HG02885 (cell line): ENCODE measurements around the gene CYP4F8.
"Not testable (repeated sequence)": the region's sequence is repeated elsewhere in the genome, so short reads cannot be mapped to it uniquely, and the experiment has no call there.

Experiments used
- ATAC-seq: cut with Tn5 transposase; IDR thresholded peaks from one replicate; pipeline ENCODE4 v1.9.1; 2021; ENCODE audit warnings: mild to moderate bottlenecking; ENCODE audit not compliant: unreplicated experiment, poor library complexity

CYP4F8 gene

GRCh38 chr19:15642807-15643206 lies 27.8 kb downstream of the CYP4F8 start:
- no peak for ATAC-seq

- no peak for ATAC-seq
These were observed 28.4 kb downstream of the CYP4F8 start for GRCh38 chr19:15643387-15643786.

- ATAC-seq = no peak
These were observed 29.2 kb downstream of the CYP4F8 start for GRCh38 chr19:15644066-15644741.

GRCh38 chr19:15644816-15645215 lies 29.8 kb downstream of the CYP4F8 start:
- no peak for ATAC-seq

GRCh38 chr19:15649526-15649925 lies 34.5 kb downstream of the CYP4F8 start:
- no peak for ATAC-seq

DNA sequence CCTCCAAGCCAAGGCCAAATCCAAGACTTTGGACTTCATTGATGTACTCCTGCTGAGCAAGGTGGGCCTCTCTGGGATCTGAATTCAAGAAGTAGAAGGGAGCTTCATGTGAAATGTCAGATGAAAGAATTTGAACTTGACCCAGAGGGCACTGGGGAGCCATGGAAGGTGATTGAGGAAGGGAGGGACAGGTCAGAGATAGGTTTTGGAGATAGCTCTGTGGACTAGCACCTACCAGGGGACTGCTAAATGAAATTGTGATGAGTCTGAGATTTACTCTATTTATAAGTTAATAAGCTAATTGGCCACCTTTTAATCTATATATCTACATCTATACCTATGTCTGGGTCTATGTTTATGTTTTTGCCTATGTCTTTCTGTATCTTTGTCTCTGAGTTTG lies 35.1 kb downstream of the CYP4F8 start:
- ATAC-seq = not testable (repeated sequence)

GRCh38 chr19:15651791-15652190 lies 36.8 kb downstream of the CYP4F8 start:
- no peak for ATAC-seq

GRCh38 chr19:15652559-15653278 lies 37.7 kb downstream of the CYP4F8 start:
- ATAC-seq = no peak

DNA sequence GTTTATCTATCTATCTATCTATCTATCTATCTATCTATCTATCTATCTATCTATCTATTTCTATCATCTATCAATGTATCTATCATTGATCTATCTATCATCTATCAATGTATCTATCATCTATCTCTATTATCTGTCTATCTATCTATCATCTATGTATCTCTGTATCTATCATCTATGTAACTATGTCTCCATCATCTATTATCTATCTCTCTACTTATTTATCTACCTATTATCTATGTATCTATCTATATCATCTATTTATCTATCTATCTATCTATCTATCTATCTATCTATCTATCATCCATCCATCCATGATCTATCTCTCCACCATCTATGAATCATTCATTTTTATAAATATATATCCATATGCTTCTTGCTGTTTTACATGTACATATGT lies 41.4 kb downstream of the CYP4F8 start:
- no peak for ATAC-seq

DNA sequence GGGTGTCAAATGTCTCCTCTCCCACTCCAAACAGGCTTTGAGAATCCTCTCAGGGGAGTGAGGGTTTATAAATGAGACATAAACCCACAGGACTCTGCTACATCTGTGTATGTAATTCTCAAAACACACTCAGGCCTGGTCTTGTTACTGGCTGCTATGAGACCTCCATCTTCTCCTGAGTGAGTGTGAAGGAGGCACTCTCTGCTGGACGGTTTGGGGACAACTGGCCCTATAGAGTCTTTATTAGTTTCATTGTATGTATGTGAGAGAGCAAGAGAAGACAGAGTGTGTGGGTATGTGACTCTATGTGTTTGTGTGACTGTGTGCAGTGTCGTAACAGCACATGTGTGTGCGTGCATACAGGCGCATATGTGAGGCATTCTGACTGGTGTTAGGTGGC lies 48.2 kb downstream of the CYP4F8 start:
- ATAC-seq = no peak

GRCh38 chr19:15666186-15666585 lies 51.2 kb downstream of the CYP4F8 start:
- no peak for ATAC-seq

DNA sequence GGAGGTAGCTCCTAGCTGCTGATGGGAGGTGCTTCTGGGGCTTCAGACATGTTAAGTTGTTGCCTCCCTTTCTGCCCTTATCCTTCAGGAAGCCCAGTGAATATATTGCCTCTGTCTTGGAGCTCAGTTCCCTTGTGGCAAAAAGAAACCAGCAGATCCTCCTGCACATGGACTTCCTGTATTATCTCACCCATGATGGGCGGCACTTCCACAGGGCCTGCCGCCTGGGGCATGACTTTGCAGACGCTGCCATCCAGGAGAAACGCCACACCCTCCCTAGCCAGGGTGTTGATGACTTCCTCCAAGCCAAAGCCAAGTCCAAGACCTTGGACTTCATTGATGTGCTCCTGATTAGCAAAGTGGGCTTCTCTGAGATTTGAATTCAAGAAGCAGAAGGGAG lies 51.9 kb downstream of the CYP4F8 start:
- no peak for ATAC-seq

DNA sequence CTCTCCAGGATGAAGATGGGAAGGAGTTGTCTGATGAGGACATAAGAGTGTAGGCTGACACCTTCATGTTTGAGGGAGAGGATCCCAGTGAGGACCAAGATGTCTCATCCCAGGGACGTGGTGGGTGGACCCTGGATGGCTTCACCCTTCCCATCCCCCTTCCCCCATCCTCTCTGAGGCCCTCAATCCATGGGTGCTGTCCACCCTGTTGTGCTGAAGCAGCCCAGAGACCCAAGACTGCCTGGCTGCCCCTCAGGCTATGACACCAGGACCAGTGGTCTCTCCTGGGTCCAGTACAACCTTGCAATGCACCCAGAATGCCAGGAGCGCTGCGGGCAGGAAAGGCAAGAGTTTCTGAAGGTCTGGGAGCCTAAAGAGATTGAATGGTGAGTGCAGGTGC lies 54.4 kb downstream of the CYP4F8 start:
- no peak for ATAC-seq

DNA sequence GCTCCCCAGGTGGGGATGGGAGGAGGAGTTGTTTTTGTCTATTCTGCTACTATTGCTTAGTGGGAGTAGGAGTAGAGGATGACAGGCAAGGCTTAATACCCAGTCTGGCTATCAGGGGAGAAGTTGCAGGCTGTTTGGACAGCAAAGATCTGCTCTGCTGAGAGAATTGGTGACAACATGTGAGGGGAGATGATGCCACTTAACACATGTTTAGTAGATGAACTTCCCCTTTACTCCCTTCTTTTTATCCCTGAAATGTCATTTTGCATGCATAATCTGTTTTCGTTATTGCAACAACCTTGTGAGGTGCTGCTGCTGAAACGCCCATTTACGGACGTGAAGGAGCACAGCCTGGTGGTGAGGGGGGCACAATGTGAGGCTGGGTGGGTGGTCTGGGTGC lies 54.9 kb downstream of the CYP4F8 start:
- no peak for ATAC-seq

DNA sequence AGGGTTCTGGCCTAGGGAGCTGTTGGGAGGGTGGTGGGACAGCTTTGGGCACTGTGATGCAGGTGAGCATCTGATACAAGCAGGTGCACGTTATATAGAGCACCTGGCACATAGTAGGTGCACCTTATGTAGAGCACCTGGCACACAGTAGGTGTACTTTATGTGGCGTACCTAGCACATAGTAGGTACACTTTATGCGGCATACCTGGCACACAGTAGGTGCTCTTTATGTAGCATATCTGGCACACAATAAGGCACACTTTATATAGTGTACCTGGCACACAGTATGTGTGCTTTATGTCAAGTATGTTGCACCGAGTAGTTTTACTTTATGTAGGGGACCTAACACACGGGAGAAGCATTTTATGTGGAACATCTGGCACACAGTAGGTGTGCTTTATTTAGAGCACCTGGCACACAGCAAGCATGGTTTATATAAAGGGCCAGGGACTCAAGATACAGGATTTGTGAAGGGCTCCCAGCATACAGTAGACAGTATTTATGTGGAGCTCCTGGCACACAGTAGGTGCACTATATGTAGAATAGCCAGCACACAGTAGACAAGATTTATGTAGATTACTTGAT lies 56.3 kb downstream of the CYP4F8 start:
- ATAC-seq = no peak

DNA sequence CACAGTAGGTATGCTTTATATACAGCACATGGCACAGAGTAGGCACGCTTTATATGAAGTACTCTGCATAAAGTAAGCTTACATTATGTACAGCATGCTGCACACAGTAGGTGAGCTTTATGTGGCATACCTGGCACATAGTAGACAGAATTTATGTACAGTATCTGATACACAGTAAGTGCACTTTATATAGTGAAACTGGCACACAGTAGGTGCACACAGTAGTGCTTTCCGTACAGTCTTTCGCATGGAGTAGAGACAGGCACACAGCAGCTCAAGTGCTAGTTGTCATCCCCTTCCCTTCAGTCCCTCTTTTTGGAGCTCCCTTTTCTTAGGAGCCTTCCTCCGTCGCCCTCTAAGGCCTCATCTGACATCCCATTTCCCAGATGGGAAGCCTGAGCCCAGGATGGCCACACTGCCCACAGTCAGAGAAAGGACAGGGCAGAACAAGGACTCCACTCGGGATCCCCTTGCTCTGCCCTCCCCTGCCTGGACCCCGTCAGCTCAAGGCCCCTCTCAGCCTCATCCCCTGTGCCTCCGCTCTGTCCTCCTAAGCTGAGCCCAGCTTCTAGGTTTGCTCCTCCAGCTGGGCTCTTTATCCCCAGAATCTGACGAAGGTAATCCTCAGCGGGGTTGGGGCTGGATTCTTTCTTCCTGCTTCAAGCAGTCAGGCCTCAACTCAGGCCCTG lies 57.0 kb downstream of the CYP4F8 start:
- ATAC-seq = no peak

- ATAC-seq = no peak
These were observed 57.7 kb downstream of the CYP4F8 start, which contains the start of gene CYP4F12 for GRCh38 chr19:15672580-15673175. Gene CYP4F12 (plus strand): TSS chr19:15673087. CDS start chr19:15673530, 443 bp downstream.

- no peak for ATAC-seq
These were observed 58.2 kb downstream of the CYP4F8 start for GRCh38 chr19:15673176-15673654.

DNA sequence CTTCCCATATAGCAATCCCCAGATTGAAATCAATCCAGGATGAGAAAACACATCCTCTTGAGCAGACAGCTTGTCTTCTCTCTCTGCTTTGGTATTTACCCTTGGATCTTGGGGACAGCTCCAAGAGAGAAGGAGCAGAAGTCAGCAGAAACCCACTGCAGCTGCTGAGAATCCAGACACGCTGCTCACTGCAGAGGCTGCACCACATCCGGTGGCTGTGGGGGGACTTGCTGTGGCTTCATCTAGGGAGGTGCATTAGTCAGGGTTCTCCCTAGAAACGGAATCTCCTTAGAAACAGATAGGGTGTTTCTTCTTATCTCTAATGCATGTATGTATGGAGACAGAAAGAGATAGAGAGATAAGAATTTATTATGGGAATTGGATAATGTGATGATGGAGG lies 60.5 kb downstream of the CYP4F8 start:
- no peak for ATAC-seq

GRCh38 chr19:15679089-15679488 lies 64.1 kb downstream of the CYP4F8 start:
- ATAC-seq = no peak
